GM18498 (cell line): Measurements from ENCODE around the gene SRC.
"Not testable (repeated sequence)": the region's sequence is repeated elsewhere in the genome, so short reads cannot be mapped to it uniquely, and the experiment has no call there.

Source experiments
- ATAC-seq: cut with Tn5 transposase; IDR thresholded peaks from one replicate; pipeline ENCODE4 v1.9.1; 2021; ENCODE audit warnings: mild to moderate bottlenecking, moderate library complexity; ENCODE audit not compliant: unreplicated experiment

The SRC gene

GRCh38 chr20:37335642-37336368, 10.1 kb upstream of the SRC start:
- ATAC-seq: no peak

- peak; percentile 75 for ATAC-seq
These were observed 9.4 kb upstream of the SRC start for GRCh38 chr20:37336369-37337207.

- peak; percentile 26 for ATAC-seq
These were observed 8.5 kb upstream of the SRC start for GRCh38 chr20:37337208-37337991.

GRCh38 chr20:37338380-37338779, 7.6 kb upstream of the SRC start:
- ATAC-seq: not testable (repeated sequence)

GRCh38 chr20:37339208-37339607, 6.7 kb upstream of the SRC start:
- no peak for ATAC-seq

GRCh38 chr20:37339764-37340109, 6.2 kb upstream of the SRC start:
- ATAC-seq: not testable (repeated sequence)

GRCh38 chr20:37340998-37341397, 4.9 kb upstream of the SRC start:
- no peak for ATAC-seq

- ATAC-seq: no peak
These were observed 4.3 kb upstream of the SRC start for GRCh38 chr20:37341632-37342031.

- ATAC-seq: no peak
These were observed 3.4 kb upstream of the SRC start for GRCh38 chr20:37342231-37343177.

- ATAC-seq: no peak
These were observed 2.5 kb upstream of the SRC start for GRCh38 chr20:37343212-37343993.

- no peak for ATAC-seq
These were observed 2.0 kb upstream of the SRC start for GRCh38 chr20:37343994-37344355.

- ATAC-seq: no peak
These were observed 1.2 kb upstream of the SRC start for GRCh38 chr20:37344506-37345338.

- no peak for ATAC-seq
These were observed 245 bp downstream of the SRC start for GRCh38 chr20:37346236-37346534.

- ATAC-seq: no peak
These were observed 801 bp downstream of the SRC start for GRCh38 chr20:37346535-37347346.

- no peak for ATAC-seq
These were observed 1.4 kb downstream of the SRC start for GRCh38 chr20:37347347-37347823.

GRCh38 chr20:37347891-37348791, 2.2 kb downstream of the SRC start:
- ATAC-seq: no peak
